ENCODE measurements around the gene SLC25A11.
A peak's percentile ranks its signal among the peaks of the same experiment; 100 is the strongest.

The SLC25A11 gene

GRCh38 chr17:4902540-4902939 lies 37.3 kb downstream of the SLC25A11 start:
- no peak for DNase-seq (ENCODE audit: low read depth)
- TF ChIP-seq CTCF (IDR thresholded peaks at IDR 0.05; ENCODE audit: insufficient read depth, low read depth, low read length, missing control alignments): no peak

GRCh38 chr17:4901648-4902344 lies 38.0 kb downstream of the SLC25A11 start:
- no peak for TF ChIP-seq CTCF (IDR thresholded peaks at IDR 0.05; ENCODE audit: insufficient read depth, low read depth, low read length, missing control alignments)
- H3K4me3 ChIP-seq (ENCODE audit: low read length): no peak overlapping the region
- DNase-seq (ENCODE audit: low read depth): no peak

More at GRCh38 chr17:4902540-4902939, 37.3 kb downstream of the SLC25A11 start:
- no peak overlapping the region for H3K4me3 ChIP-seq (ENCODE audit: low read length)

GRCh38 chr17:4901108-4901647 lies 38.7 kb downstream of the SLC25A11 start:
- H3K4me3 ChIP-seq (ENCODE audit: low read length): no peak overlapping the region
- no peak for DNase-seq (ENCODE audit: low read depth)
- no peak for TF ChIP-seq CTCF (IDR thresholded peaks at IDR 0.05; ENCODE audit: insufficient read depth, low read depth, low read length, missing control alignments)

GRCh38 chr17:4900231-4901107 lies 39.4 kb downstream of the SLC25A11 start:
- DNase-seq (ENCODE audit: low read depth): no peak
- H3K4me3 ChIP-seq (ENCODE audit: low read length): no peak overlapping the region
- no peak for TF ChIP-seq CTCF (IDR thresholded peaks at IDR 0.05; ENCODE audit: insufficient read depth, low read depth, low read length, missing control alignments)

- peak; percentile 89 for DNase-seq (ENCODE audit: low read depth)
- H3K4me3 ChIP-seq (ENCODE audit: low read length): peak within 1 kb of the TSS; percentile 38
- TF ChIP-seq CTCF (IDR thresholded peaks at IDR 0.05; ENCODE audit: insufficient read depth, low read depth, low read length, missing control alignments): no peak
Observed at GRCh38 chr17:4899341-4900230, 40.3 kb downstream of the SLC25A11 start, which contains the start of gene C17orf107. TSS of gene C17orf107 (plus strand) at chr17:4899536. CDS start at chr17:4899763, 227 bp downstream.

- H3K4me3 ChIP-seq (ENCODE audit: low read length): no peak overlapping the region
- DNase-seq (ENCODE audit: low read depth): no peak
- TF ChIP-seq CTCF (IDR thresholded peaks at IDR 0.05; ENCODE audit: insufficient read depth, low read depth, low read length, missing control alignments): no peak
Observed at GRCh38 chr17:4898927-4899326, 40.9 kb downstream of the SLC25A11 start.

Data from epithelial cell of esophagus (primary cell).